Activated CD4-positive, alpha-beta memory T cell treated with anti-CD3 and anti-CD28 coated beads for 36 hours (primary cell): ENCODE measurements around the gene MANSC4. TPM values are rescaled to one million over a fixed set of nuclear protein-coding genes. Genes with fewer than 3 reads are reported as not detected.

Source experiments
- CTCF ChIA-PET: fragments of 350-600 bp; sonication (Branson Sonifier 250); formaldehyde crosslinking; loops from one replicate; lab custom pipeline; 2021; ENCODE audit warnings: antibody characterized with exemption, inconsistent platforms; lab: Charles Lee
- POLR2A ChIA-PET: fragments of 350-600 bp; sonication (Branson Sonifier 250); formaldehyde crosslinking; loops from one replicate; lab custom pipeline; 2021; ENCODE audit warnings: antibody characterized with exemption; lab: Charles Lee
- DNase-seq: peaks from one replicate; pipeline ENCODE4 v3.0.0-alpha.2; 2020
- H3K27ac Mint-ChIP-seq: one replicate; pipeline ENCODE4 v1.8.0; 2021; ENCODE audit warnings: mixed read lengths
- H3K27me3 Mint-ChIP-seq: one replicate; pipeline ENCODE4 v1.8.0; 2021; ENCODE audit warnings: mixed read lengths
- H3K36me3 Mint-ChIP-seq: one replicate; pipeline ENCODE4 v1.8.0; 2021; ENCODE audit warnings: mixed read lengths
- H3K4me1 Mint-ChIP-seq: one replicate; pipeline ENCODE4 v1.8.0; 2021; ENCODE audit warnings: low read depth, mixed read lengths
- H3K4me3 Mint-ChIP-seq: one replicate; pipeline ENCODE4 v1.8.0; 2021; ENCODE audit warnings: mild to moderate bottlenecking, mixed read lengths
- H3K9me3 Mint-ChIP-seq: one replicate; pipeline ENCODE4 v1.8.0; 2021; ENCODE audit warnings: mixed read lengths
- intact Hi-C: fragments of 100-400 bp; cut with micrococcal nuclease; formaldehyde crosslinking; loops from one replicate; pipeline ENCODE4 v1.15.1; 2023
- total RNA-seq, 2 experiments: library from RNA; stranded (reverse); gene quantifications; one replicate each; pipeline ENCODE4 v1.2.3, GENCODE V29; 2021

Gene MANSC4
- total RNA-seq, 2 experiments from 2014 or later: not detected

DNA sequence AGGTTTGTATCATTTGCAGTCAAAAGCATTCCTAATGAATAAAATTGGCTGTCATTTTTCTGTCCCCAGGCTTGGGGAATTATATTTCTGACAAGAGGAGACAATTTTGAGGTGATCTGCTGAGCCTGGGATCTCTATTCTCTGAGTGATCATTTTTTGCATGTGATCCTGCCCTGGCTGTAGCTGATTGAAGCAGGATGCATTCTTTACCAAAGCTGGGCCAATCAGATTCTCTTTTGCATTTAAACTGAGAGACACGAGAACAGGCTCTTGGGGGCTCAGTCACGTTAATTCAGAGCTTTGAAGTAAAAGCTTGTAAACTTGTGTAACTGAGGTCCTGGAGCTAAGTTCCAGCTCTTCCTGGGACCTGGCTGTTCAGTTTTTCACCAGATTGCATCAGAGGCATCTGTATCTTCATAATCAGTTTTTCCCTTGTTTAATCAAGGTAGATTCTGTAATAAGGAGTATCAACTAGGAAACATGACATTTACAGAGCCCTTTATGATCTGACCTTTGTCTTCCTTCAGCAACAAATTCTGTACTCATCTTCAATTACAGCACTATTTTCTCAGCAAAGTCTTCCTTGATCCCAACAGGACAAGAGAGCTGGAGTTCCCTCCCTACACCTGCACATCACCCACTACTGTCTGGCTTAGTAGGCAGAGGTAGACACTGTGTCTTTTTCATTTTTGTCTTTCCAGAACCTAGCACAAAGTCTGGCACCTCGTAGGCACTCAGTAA, 35.0 kb upstream of the MANSC4 start:
- Mint-ChIP-seq H3K9me3 (no peaks in the 10 kb centered on the region), H3K4me3 (no peak overlapping the region), H3K27ac (no peak overlapping the region), H3K36me3 (no peaks in the 10 kb centered on the region), H3K27me3 (peaks cover 36% of the 10 kb centered on the region), H3K4me1 (peaks cover 9% of the 10 kb centered on the region)
- ChIA-PET POLR2A (no interaction called here), CTCF (no interaction called here)
- intact Hi-C loops: no loop called here
- no peak for DNase-seq

DNA sequence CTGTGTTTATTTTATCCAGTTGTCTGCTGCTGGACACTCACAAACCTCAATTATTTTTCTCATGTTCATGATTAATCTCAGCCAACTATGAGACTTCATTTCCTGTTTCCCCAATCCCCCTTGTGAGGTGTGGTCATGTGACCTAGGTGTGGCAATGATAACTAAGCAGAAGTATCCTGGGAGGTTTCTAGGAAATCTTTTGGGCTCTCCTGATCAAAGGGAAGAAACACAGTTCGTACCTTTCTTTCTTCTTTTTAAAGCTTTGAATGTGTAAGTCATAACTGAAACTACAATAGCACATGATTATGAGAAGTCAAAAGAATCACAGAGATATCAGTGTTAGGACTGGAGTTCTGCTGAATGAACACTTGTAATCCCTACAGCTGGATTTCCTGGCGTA, 34.4 kb upstream of the MANSC4 start:
- Mint-ChIP-seq H3K27ac (no peak overlapping the region), H3K9me3 (no peaks in the 10 kb centered on the region), H3K4me3 (no peak overlapping the region), H3K4me1 (peaks cover 9% of the 10 kb centered on the region), H3K27me3 (peaks cover 34% of the 10 kb centered on the region), H3K36me3 (no peaks in the 10 kb centered on the region)
- POLR2A ChIA-PET: no interaction called here
- no peak for DNase-seq
- intact Hi-C loops: no loop called here
- CTCF ChIA-PET: no interaction called here

DNA sequence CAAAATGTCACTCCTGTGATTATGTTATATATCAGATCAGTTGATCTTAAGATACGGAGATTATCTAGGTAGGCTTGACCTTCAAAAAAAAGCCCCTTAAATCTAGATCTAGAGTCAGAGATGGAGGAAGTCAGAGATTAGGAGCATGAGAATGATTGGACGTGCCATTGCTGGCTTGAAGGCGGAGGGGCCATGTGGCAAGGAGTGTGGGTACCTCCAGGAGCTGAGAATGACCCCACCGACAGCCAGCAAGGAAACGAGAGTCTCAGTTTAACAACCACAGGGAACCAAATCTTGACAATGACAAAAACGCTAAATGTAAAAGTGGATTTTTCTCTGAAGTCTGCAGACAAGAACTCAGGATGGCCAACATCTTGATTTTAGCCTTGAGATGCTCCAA, 32.5 kb upstream of the MANSC4 start:
- Mint-ChIP-seq H3K9me3 (no peaks in the 10 kb centered on the region), H3K4me1 (peaks cover 12% of the 10 kb centered on the region), H3K36me3 (no peaks in the 10 kb centered on the region), H3K4me3 (no peak overlapping the region), H3K27ac (no peak overlapping the region), H3K27me3 (peaks cover 23% of the 10 kb centered on the region)
- ChIA-PET CTCF (interaction anchor here (2.6 kb wide), 1 partner anchor 9 kb away, joined by 19 read pairs; no protein-coding TSS in a partner anchor), POLR2A (no interaction called here)
- intact Hi-C loops: no loop called here
- DNase-seq: no peak

DNA sequence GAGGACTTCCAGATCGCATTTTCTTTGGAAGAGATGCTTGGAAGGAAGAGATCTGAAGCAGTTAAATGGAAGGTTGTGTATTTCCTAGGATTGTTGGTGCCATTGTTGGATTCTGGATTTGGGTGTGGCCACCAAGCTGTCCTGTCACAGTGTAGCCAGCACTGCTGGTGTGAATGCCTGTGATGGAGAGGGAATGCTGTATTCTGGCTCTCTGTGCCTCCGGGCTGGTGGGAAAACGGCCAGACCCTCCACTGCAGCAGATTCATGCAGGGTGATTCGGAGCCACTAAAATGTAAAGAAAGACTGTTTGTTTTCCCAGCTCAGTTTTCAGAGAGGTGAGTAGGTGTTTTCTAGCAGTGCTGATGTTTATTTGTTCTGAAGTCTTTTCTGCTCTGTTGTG, 30.7 kb upstream of the MANSC4 start:
- no peak for DNase-seq
- no peaks in the 10 kb centered on the region for H3K9me3 Mint-ChIP-seq
- intact Hi-C loops: no loop called here
- H3K27me3 Mint-ChIP-seq: peaks cover 29% of the 10 kb centered on the region
- no peak overlapping the region for H3K27ac Mint-ChIP-seq
- ChIA-PET CTCF (interaction anchor here (1.0 to 2.6 kb wide), 2 partner anchors 11 to 130 kb away, joined by 4 to 19 read pairs; no protein-coding TSS in a partner anchor), POLR2A (no interaction called here)
- H3K4me1 Mint-ChIP-seq: peaks cover 25% of the 10 kb centered on the region
- H3K36me3 Mint-ChIP-seq: no peaks in the 10 kb centered on the region
- no peak overlapping the region for H3K4me3 Mint-ChIP-seq

DNA sequence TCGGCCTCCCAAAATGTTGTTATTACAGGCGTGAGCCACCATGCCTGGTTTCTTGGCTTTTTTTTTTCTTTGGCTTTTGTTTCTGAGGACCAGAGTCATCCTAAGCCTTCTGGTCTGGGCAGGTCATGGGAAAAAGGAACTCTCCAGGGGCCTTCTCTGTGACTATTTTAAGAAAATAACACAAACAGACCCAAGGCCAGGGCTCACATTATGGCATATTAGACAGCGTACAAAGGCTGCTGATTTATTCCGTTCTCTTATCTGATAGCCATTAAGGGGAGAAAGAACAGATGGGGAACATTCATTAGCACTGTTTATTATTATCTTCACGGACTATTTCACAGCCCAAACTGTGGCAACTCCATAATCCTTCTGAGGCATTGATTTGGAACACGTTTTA, 28.8 kb upstream of the MANSC4 start:
- Mint-ChIP-seq H3K36me3 (no peaks in the 10 kb centered on the region), H3K27ac (no peak overlapping the region), H3K4me3 (no peak overlapping the region), H3K4me1 (peaks cover 16% of the 10 kb centered on the region), H3K27me3 (peaks cover 26% of the 10 kb centered on the region), H3K9me3 (no peaks in the 10 kb centered on the region)
- ChIA-PET CTCF (interaction anchor here (1.4 kb wide), 1 partner anchor 12 kb away, joined by 5 read pairs; no protein-coding TSS in a partner anchor), POLR2A (no interaction called here)
- no peak for DNase-seq
- intact Hi-C loops: no loop called here

DNA sequence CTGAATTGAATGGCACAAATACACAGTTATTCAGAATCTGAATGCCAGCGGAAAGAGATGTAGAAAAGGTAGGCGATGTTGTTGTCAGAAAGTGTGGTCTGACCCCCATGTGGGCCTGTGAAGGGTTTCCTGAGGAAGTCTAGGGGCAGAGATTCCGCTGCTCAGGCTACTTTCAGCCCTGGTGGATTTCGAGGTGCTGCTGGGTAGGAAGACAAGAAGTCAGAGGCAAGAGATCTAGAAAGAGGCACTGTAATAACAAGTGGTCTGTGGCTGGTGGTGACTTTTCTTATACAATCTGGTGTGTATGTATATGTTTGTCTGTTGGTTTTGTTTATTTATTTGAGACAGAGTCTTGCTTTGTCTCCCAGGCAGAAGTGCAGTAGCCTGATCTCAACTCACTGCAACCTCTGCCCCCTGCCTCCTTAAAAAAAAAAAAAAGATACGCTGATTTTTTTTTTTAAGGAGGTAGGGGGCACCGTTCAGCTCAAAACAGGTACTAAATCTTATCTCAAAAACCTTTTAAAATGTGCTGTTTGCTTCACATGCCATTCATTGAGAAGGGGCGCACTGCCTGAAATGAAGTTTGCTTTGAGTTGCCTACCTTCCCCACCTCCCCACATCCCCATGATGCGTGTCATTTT, 27.1 kb upstream of the MANSC4 start:
- peaks cover 22% of the 10 kb centered on the region for H3K27me3 Mint-ChIP-seq
- POLR2A ChIA-PET: no interaction called here
- H3K36me3 Mint-ChIP-seq: no peaks in the 10 kb centered on the region
- no peak overlapping the region for H3K27ac Mint-ChIP-seq
- H3K4me3 Mint-ChIP-seq: peak overlapping the region; percentile 27
- no peaks in the 10 kb centered on the region for H3K9me3 Mint-ChIP-seq
- CTCF ChIA-PET: interaction anchor here (1.3 kb wide), 1 partner anchor 14 kb away, joined by 7 read pairs; no protein-coding TSS in a partner anchor
- DNase-seq: peak; percentile 56
- intact Hi-C loops: loop anchor here (1.0 kb wide), 1 partner anchor 10 kb away; no protein-coding TSS in a partner anchor
- H3K4me1 Mint-ChIP-seq: peaks cover 28% of the 10 kb centered on the region

DNA sequence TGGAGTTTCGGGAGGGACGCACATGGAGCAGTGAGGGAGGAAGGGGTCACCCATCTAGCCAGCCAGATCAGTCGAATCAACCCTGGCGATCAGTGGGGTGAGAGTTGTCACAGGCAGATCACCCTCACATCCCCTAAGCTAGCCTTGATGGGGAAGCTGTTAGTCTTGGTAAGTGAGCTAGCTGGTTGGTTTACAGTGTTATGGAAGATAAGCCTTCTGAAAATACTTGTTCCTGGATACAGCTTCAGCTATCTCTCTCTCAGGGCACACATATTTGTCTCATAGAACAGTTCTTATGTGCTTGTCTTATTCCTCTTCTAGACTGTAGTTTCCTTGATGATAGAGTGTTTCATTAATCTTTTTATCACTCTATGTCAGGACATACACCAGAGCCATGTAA, 26.2 kb upstream of the MANSC4 start:
- CTCF ChIA-PET: interaction anchor here (1.8 kb wide), 1 partner anchor 15 kb away, joined by 19 read pairs; no protein-coding TSS in a partner anchor
- Mint-ChIP-seq H3K27me3 (peaks cover 17% of the 10 kb centered on the region), H3K27ac (no peak overlapping the region), H3K9me3 (no peaks in the 10 kb centered on the region), H3K4me1 (peaks cover 37% of the 10 kb centered on the region), H3K36me3 (no peaks in the 10 kb centered on the region), H3K4me3 (no peak overlapping the region)
- POLR2A ChIA-PET: interaction anchor here (1.6 kb wide), 1 partner anchor 16 kb away, joined by 6 read pairs; no protein-coding TSS in a partner anchor
- DNase-seq: no peak
- intact Hi-C loops: loop anchor here (1.0 kb wide), 1 partner anchor 16 kb away; no protein-coding TSS in a partner anchor

DNA sequence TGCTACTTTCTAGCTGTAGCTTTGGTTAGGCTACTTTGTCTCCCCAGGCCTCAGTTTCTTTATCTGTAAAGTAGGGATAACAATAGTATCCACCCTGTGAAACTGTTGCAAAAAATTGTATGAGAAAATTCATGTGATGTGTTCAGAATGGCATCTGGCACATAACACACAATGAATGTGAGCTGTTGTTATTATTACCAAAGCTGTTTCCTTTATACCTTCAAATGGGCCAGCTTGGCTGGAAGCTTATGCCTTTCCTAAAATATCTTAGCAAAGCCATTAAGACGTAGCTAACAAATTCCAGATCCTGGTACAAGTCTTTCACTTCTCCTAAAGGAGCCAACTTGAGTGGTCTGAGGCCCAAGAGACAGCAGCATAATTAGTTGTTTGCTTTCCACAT, 25.2 kb upstream of the MANSC4 start:
- ChIA-PET CTCF (interaction anchor here (1.8 kb wide), 1 partner anchor 16 kb away, joined by 19 read pairs; no protein-coding TSS in a partner anchor), POLR2A (interaction anchor here (1.6 kb wide), 1 partner anchor 17 kb away, joined by 6 read pairs; no protein-coding TSS in a partner anchor)
- Mint-ChIP-seq H3K27ac (no peak overlapping the region), H3K4me3 (no peak overlapping the region), H3K4me1 (peaks cover 47% of the 10 kb centered on the region), H3K36me3 (no peaks in the 10 kb centered on the region), H3K27me3 (peaks cover 13% of the 10 kb centered on the region), H3K9me3 (no peaks in the 10 kb centered on the region)
- DNase-seq: no peak
- intact Hi-C loops: no loop called here

DNA sequence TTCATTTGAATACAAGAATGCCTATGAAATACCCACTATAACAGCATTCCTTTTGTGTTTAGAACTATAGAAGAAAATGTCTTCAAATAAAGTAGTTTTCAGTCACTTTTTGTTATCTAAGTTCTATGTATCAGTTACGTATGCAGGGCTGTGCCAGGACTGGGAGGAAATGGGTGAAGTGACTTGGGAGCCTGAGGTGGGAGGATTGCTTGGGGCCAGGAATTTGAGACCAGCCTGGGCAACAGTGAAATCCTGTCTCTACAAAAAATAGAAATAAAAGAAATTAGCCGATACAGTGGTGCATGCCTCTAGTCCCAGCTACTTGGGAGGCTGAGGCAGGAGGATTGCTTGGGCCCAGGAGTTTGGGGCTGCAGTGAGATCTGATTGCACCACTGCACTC, 22.9 kb upstream of the MANSC4 start:
- POLR2A ChIA-PET: interaction anchor here (1.6 to 2.2 kb wide), 2 partner anchors 19 to 24 kb away, joined by 5 to 29 read pairs; no protein-coding TSS in a partner anchor

DNA sequence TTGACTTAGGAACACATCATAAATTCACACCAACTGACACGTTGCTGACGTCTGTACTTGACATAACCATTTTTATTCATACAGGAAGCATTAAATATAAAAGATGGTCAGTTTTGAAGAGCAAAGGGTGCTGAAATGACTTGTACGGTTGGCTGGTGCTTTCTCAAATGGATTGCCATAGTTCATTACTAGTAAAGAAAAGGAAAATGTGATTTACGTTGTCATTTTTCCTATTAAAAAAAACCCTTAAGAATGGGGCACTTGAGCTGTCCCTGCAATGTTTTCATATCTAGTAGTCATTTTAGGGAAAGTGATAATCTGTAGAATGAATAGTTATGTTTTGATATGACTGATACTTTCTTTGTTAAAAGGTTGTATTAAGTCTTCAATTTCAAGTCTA, 22.5 kb upstream of the MANSC4 start:
- Mint-ChIP-seq H3K4me1 (peaks cover 47% of the 10 kb centered on the region), H3K27me3 (peaks cover 9% of the 10 kb centered on the region), H3K36me3 (peaks cover 13% of the 10 kb centered on the region), H3K4me3 (no peak overlapping the region), H3K9me3 (no peaks in the 10 kb centered on the region), H3K27ac (peak overlapping the region; percentile 44)
- ChIA-PET CTCF (interaction anchor here (2.4 kb wide), 1 partner anchor 20 kb away, joined by 27 read pairs; no protein-coding TSS in a partner anchor), POLR2A (interaction anchor here (1.6 to 2.2 kb wide), 2 partner anchors 19 to 23 kb away, joined by 5 to 29 read pairs; no protein-coding TSS in a partner anchor)
- intact Hi-C loops: loop anchor here (1.0 kb wide), 5 partner anchors 16 to 451 kb away; no protein-coding TSS in a partner anchor
- DNase-seq: peak; percentile 37

More for the DNA sequence above, 22.9 kb upstream of the MANSC4 start:
- Mint-ChIP-seq H3K4me3 (no peak overlapping the region), H3K9me3 (no peaks in the 10 kb centered on the region), H3K4me1 (peaks cover 50% of the 10 kb centered on the region), H3K27ac (no peak overlapping the region), H3K27me3 (peaks cover 11% of the 10 kb centered on the region), H3K36me3 (peaks cover 9% of the 10 kb centered on the region)
- intact Hi-C loops: loop anchor here (1.0 kb wide), 5 partner anchors 17 to 450 kb away; no protein-coding TSS in a partner anchor
- CTCF ChIA-PET: interaction anchor here (2.4 kb wide), 1 partner anchor 19 kb away, joined by 27 read pairs; no protein-coding TSS in a partner anchor
- no peak for DNase-seq

DNA sequence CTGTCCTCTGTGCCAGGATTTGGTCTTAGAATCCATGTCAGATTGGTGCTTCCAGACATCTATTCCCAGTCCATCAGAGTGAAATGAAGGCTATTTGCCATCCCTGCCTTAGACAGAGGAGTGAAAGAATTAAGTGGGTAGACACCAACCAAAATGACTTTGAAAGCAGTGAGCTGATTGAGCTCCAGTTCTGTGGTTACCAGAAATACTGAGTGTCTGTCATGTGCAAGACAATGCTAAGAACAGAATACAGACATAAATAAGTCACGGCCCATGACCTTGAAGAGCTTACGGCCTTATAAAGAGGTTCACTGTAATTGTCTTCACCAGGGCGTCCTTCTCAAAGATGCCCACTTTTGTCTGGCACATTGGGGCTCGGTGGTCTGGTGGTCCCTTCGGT, 21.6 kb upstream of the MANSC4 start:
- CTCF ChIA-PET: interaction anchor here (2.4 kb wide), 1 partner anchor 20 kb away, joined by 27 read pairs; no protein-coding TSS in a partner anchor
- Mint-ChIP-seq H3K27ac (peak overlapping the region; percentile 44), H3K4me1 (peaks cover 39% of the 10 kb centered on the region), H3K36me3 (peaks cover 20% of the 10 kb centered on the region), H3K4me3 (no peak overlapping the region), H3K27me3 (peaks cover 9% of the 10 kb centered on the region), H3K9me3 (no peaks in the 10 kb centered on the region)
- intact Hi-C loops: loop anchor here (1.0 kb wide), 5 partner anchors 15 to 452 kb away; no protein-coding TSS in a partner anchor
- POLR2A ChIA-PET: interaction anchor here (1.6 to 2.2 kb wide), 2 partner anchors 20 to 22 kb away, joined by 5 to 29 read pairs; no protein-coding TSS in a partner anchor
- no peak for DNase-seq
